WERI-Rb-1 (cell line): ENCODE data around the gene GRK6.

Experiments used
- DNase-seq: peaks from one replicate; pipeline ENCODE4 v3.0.0-alpha.2; 2020
- H3K27ac ChIP-seq: fragments of 250-450 bp; sonication (Bioruptor Pico); 2 replicates; pipeline ENCODE4 v1.5.1; 2020; ENCODE audit warnings: mild to moderate bottlenecking, moderate library complexity
- H3K27me3 ChIP-seq: fragments of 250-450 bp; sonication (Bioruptor Pico); 2 replicates; pipeline ENCODE4 v1.5.1; 2021; ENCODE audit warnings: mild to moderate bottlenecking, low read depth, moderate library complexity; ENCODE audit not compliant: insufficient read depth, severe bottlenecking
- H3K36me3 ChIP-seq: fragments of 250-450 bp; sonication (Bioruptor Pico); 2 replicates; pipeline ENCODE4 v1.5.1; 2020; ENCODE audit warnings: mild to moderate bottlenecking, moderate library complexity
- H3K4me3 ChIP-seq: 2 replicates; pipeline ENCODE4 v1.5.1; 2011; ENCODE audit warnings: low read depth, mild to moderate bottlenecking, control low read depth, low read length
- H3K9me3 ChIP-seq: fragments of 250-450 bp; sonication (Bioruptor Pico); 2 replicates; pipeline ENCODE4 v1.5.1; 2021; ENCODE audit warnings: mild to moderate bottlenecking, moderate library complexity; ENCODE audit not compliant: severe bottlenecking
- CTCF ChIP-seq: IDR thresholded peaks from 2 replicates; pipeline ENCODE4 v1.5.1; 2011; ENCODE audit warnings: low read depth, mild to moderate bottlenecking, control low read depth, inconsistent platforms, low read length

Gene GRK6

GRCh38 chr5:177431317-177432142, 5.1 kb downstream of the GRK6 start:
- peaks cover 3% of the 10 kb centered on the region; the same call in 1 of the 2 replicates for H3K36me3 ChIP-seq
- H3K4me3 ChIP-seq: no peak overlapping the region

GRCh38 chr5:177432143-177432838, 5.8 kb downstream of the GRK6 start:
- no peak for TF ChIP-seq CTCF
- H3K4me3 ChIP-seq: no peak overlapping the region
- H3K27me3 ChIP-seq: no peaks in the 10 kb centered on the region
- no peak overlapping the region for H3K27ac ChIP-seq
- no peak for DNase-seq
- H3K9me3 ChIP-seq: no peaks in the 10 kb centered on the region
- peaks cover 3% of the 10 kb centered on the region; the same call in 1 of the 2 replicates for H3K36me3 ChIP-seq

More at GRCh38 chr5:177431317-177432142, 5.1 kb downstream of the GRK6 start:
- no peaks in the 10 kb centered on the region for H3K27me3 ChIP-seq
- no peaks in the 10 kb centered on the region for H3K9me3 ChIP-seq
- no peak for TF ChIP-seq CTCF
- DNase-seq: no peak
- H3K27ac ChIP-seq: no peak overlapping the region

- Histone ChIP-seq H3K27me3 (no peaks in the 10 kb centered on the region), H3K36me3 (peaks cover 3% of the 10 kb centered on the region; the same call in 1 of the 2 replicates)
Measured at GRCh38 chr5:177432839-177433657, 6.6 kb downstream of the GRK6 start.

GRCh38 chr5:177433658-177434217, 7.3 kb downstream of the GRK6 start:
- no peak overlapping the region for H3K27ac ChIP-seq
- H3K36me3 ChIP-seq: peaks cover 3% of the 10 kb centered on the region; the same call in 1 of the 2 replicates
- no peaks in the 10 kb centered on the region for H3K27me3 ChIP-seq
- H3K9me3 ChIP-seq: no peaks in the 10 kb centered on the region
- no peak overlapping the region for H3K4me3 ChIP-seq
- no peak for TF ChIP-seq CTCF
- DNase-seq: no peak

More at GRCh38 chr5:177432839-177433657, 6.6 kb downstream of the GRK6 start:
- TF ChIP-seq CTCF: no peak
- Histone ChIP-seq H3K4me3 (no peak overlapping the region), H3K27ac (no peak overlapping the region), H3K9me3 (no peaks in the 10 kb centered on the region)
- DNase-seq: no peak

GRCh38 chr5:177434437-177434836, 8.0 kb downstream of the GRK6 start:
- H3K36me3 ChIP-seq: peaks cover 3% of the 10 kb centered on the region; the same call in 1 of the 2 replicates
- no peak for DNase-seq
- H3K9me3 ChIP-seq: no peaks in the 10 kb centered on the region
- H3K4me3 ChIP-seq: no peak overlapping the region
- no peak for TF ChIP-seq CTCF
- H3K27ac ChIP-seq: no peak overlapping the region
- H3K27me3 ChIP-seq: no peaks in the 10 kb centered on the region
